ENCODE measurements around the gene TRIO. TPM values are rescaled to one million over a fixed set of nuclear protein-coding genes. Genes with fewer than 3 reads are reported as not detected.

The TRIO gene
- total and polyA plus RNA-seq, 10 of the 15 experiments (the other 5 are each of a cell fraction or from before 2014, with no cell fraction given) = 5.1 to 96.4 (median 44.6) TPM

GRCh38 chr5:14449052-14449661 lies 306.0 kb downstream of the TRIO start:
- no TSS peak for BruUV-seq (replicated peaks)
- FAIRE-seq (no peak), ATAC-seq (no peak), DNase-seq (ENCODE audit: low read depth, low spot score) (no peak)
- ChIA-PET SMC1A (ENCODE audit: uncharacterized antibody, unreplicated experiment) (interaction anchor here (0.8 kb wide), 1 partner anchor 32 kb away, joined by 3 read pairs; no protein-coding TSS in a partner anchor), RAD21 (ENCODE audit: unreplicated experiment) (no interaction called here), POLR2A (no interaction called here), CTCF (no interaction called here)
- in situ Hi-C loops (cut with MboI) (no loop called here), intact Hi-C loops (cut with micrococcal nuclease; ENCODE audit: unreplicated experiment) (no loop called here)
- WGBS (ENCODE audit: insufficient coverage, insufficient replicate concordance, low lambda C conversion rate, missing lambda C conversion rate) = 92% methylated on average over 16 of the region's 16 CpGs
- peaks cover 2% of the 10 kb centered on the region; the same call in 1 of the 2 replicates for H3K79me2 ChIP-seq (ENCODE audit: control insufficient read depth, insufficient read depth, low read length)
- no peak overlapping the region for H2AFZ ChIP-seq (ENCODE audit: control insufficient read depth, low read depth, low read length)
- H3K9ac ChIP-seq (ENCODE audit: control insufficient read depth, insufficient read depth, low read length) = no peak overlapping the region
- TF ChIP-seq GATAD2B (conservative IDR thresholded peaks at IDR 0.05; ENCODE audit: low read depth) = no peak
- TF ChIP-seq HSF1 (IDR thresholded peaks at IDR 0.05; ENCODE audit: low read depth, low read length) = no peak
- TF ChIP-seq KDM1A (IDR thresholded peaks at IDR 0.05; ENCODE audit: borderline replicate concordance) = no peak
- no peak for TF ChIP-seq MXI1 (IDR thresholded peaks at IDR 0.05; ENCODE audit: low read depth, low read length)
- no peak for TF ChIP-seq EZH2 (IDR thresholded peaks at IDR 0.05; ENCODE audit: borderline replicate concordance, control insufficient read depth, low read depth, low read length)
- no peak for TF ChIP-seq SP1 (IDR thresholded peaks at IDR 0.05; ENCODE audit: low read depth, low read length)
- no peak for TF ChIP-seq MAX (IDR thresholded peaks at IDR 0.05; ENCODE audit: low read depth, low read length)
- no peak for TF ChIP-seq SREBF2 (IDR thresholded peaks at IDR 0.05; ENCODE audit: low read length)
- no peak for TF ChIP-seq BCL3 (IDR thresholded peaks at IDR 0.05; ENCODE audit: borderline replicate concordance, insufficient read depth, low read depth, low read length, poor library complexity, severe bottlenecking)
- no peak for TF ChIP-seq PKNOX1 (IDR thresholded peaks at IDR 0.05)
- no peak for TF ChIP-seq NR2F1 (conservative IDR thresholded peaks at IDR 0.05)
- TF ChIP-seq ZNF207 (IDR thresholded peaks at IDR 0.05; ENCODE audit: borderline replicate concordance) = no peak
- peak overlapping the region; percentile 74 for H3K27ac ChIP-seq (ENCODE audit: control insufficient read depth, insufficient read depth)
- H3K4me1 ChIP-seq (ENCODE audit: control insufficient read depth, insufficient read depth, low read length) = peaks cover 25% of the 10 kb centered on the region
- H3K4me2 ChIP-seq (ENCODE audit: control insufficient read depth, insufficient read depth) = no peak overlapping the region
- H3K27me3 ChIP-seq (replicated peaks in 1 of 2; ENCODE audit: control insufficient read depth in 2 of 2, insufficient read depth in 2 of 2, low read length in 1 of 2) = no peaks in the 10 kb centered on the region
- peaks cover 7 to 10% of the 10 kb centered on the region in 2 experiments for H3K36me3 ChIP-seq (ENCODE audit: control insufficient read depth in 2 of 2, insufficient read depth in 2 of 2, low read length in 1 of 2)
- no peak overlapping the region for H3K4me3 ChIP-seq
- no peaks in the 10 kb centered on the region for H3K9me3 ChIP-seq (replicated peaks; ENCODE audit: control insufficient read depth, insufficient read depth, low read length)
- H4K20me1 ChIP-seq (ENCODE audit: control insufficient read depth, insufficient read depth) = no peaks in the 10 kb centered on the region
